IPS-11a (cell line): ENCODE measurements around the gene MYH9.
"Not testable (repeated sequence)": the region's sequence is repeated elsewhere in the genome, so short reads cannot be mapped to it uniquely, and the experiment has no call there.

Experiments used
- H3K4me3 ChIP-seq: one replicate; pipeline ENCODE4 v1.5.1; 2013; ENCODE audit warnings: low read depth, low read length, control low read depth

The MYH9 gene

DNA sequence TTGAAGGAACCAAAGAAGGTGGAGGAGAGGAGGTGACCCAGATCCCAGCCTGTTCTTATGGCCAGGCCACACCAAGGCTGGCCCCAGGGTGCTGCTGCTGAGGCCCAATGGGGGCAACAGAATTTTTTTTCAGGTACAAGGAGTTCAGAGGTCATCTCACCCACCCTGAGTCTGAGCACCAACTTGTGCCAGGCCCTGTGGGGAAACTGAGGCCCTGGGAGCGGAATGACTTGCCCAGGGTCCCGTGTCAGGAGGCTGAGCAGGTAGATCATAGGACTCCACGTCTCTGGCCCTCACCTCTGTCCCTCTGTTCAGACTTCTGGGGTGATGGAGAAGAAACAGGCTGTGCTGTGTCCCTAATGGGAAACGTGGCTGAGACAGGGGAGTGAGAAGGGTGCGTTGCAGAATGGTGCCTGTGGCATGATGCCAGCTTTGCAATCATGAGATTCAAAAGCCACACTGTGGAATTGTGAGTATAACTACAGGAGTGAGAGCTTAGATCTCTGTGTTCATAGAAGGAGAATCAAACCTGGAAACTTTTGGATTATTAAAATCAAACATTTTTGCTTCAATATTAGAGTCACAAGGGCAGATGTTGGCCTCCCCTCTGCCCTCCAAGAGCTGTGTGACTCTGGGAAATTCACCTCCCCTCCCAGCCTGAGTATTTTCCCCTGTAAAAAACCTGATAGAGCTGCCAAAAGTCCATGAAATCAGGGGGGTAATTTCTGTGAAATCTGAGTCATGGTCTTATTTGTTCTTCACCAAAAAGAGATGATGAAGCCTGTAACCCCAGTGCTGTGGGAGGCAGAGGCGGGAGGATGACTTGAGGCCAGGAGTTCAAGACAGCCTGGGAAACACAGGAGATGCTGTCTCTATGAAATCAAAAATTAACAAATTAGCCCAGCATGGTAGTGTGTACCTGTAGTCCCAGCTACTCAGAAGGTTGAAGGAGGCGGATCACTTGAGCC, 134.0 kb downstream of the MYH9 start:
- H3K4me3 ChIP-seq, result no peak overlapping the region

DNA sequence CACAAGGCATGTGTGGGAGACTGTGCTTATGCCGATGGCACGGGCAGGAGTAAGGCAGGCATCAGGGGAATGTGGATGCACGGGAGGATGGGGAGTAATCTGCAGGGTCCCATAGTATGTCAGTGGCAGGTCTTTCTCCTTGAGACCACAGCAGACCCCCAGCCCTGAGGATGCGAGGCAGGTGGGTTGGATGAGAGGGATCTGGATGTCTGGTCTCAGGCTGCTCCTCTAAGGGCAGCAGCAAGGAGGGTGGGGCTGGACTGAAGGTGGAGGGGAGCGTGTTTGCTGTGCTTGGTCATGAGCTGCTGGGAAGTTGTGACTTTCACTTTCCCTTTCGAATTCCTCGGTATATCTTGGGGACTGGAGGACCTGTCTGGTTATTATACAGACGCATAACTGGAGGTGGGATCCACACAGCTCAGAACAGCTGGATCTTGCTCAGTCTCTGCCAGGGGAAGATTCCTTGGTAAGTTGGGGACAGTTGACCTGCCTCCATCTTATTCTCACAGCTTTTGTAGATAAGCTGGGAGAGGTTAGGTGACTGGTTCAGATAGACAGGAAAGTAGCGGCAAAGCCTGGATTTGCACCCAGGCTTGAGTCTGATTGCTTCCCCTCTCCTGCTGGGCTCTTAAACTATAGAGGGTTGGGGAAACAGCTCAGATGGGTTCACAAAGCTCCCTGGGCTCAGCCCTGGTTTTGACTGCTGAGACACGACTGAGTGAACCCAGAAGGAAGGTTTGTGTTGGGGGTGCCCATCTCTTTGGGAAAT, 134.8 kb downstream of the MYH9 start, which contains the start of gene APOL1:
Gene APOL1 (plus strand): TSS at position 380 of the 769 bp plus-strand sequence. CDS start 1,823 bp downstream, outside the sequence.
- no peak within 1 kb of the TSS for H3K4me3 ChIP-seq

DNA sequence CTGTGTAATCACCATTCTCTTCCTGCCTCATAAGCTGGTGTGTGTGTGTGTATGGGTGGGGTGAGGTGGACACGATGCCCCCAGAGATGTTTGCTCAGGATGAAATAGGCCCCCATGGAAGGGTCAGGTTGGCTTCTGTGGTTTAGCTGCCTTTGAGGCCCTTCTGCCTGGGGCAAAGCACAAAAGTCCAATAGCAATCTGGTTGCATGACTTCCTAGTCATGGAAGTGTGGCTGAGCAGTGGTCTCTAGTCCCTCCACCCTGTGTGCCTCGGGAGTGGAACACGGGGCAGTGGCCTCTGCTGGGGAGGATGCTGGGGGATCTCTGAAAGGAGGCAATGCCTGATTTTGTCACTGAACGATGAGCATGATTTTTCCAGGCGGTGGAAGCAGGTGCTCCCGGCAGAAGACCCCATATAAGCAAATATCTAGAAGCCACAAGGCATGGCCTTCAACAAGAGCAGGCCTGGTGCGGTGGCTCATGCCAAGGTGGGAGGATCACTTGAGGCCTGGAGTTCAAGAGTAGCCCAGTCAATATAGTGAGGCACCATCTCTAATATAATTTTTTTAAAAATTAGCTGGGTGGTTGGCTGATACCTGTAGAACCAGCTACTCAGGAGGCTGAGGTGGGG, 135.7 kb downstream of the MYH9 start:
- not testable (repeated sequence) for H3K4me3 ChIP-seq

DNA sequence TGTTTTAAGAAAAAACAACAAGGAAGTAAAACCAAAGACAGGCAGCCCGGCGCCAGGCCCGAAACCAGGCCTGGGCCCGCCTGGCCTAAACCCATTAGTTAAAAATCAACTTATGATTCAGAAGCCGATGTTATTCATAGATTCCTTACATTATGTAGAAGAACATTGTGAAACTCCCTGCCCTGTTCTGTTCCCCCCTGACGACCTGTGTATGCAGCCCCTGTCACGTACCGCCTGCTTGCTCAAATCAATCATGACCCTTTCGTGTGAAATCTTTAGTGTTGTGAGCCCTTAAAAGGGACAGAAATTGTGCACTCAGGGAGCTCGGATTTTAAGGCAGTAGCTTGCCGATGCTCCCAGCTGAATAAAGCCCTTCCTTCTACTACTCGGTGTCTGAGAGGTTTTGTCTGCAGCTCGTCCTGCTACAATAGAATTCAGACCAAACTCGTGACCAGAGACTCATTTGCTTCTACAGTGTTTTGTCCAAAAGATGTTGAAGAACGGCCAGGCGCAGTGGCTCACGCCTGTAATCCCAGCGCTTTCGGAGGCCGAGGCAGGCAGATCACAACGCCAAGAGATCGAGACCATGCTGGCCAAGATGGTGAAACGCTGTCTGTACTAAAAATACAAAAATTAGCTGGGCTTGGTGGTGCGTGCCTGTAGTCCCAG, 137.3 kb downstream of the MYH9 start:
- H3K4me3 ChIP-seq, result not testable (repeated sequence)

DNA sequence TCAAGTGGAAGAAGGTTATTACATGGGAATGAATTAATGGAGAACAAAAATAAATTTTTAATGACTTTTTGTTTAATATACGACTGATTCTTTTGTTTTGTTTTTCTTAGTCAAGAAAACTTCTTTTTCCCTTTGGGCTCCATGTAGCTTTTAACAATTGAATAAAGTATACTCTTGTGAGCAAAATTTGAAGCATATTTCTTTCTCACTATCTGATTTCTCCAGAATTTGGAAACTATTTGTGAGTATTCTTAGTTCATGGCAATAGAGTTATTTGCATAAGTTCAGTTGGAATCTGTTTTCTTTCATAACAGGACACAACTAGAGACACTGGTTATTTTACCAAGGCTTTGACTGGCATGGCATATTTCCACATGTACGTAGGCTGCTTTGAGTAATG, 138.6 kb downstream of the MYH9 start:
- no peak overlapping the region for H3K4me3 ChIP-seq

DNA sequence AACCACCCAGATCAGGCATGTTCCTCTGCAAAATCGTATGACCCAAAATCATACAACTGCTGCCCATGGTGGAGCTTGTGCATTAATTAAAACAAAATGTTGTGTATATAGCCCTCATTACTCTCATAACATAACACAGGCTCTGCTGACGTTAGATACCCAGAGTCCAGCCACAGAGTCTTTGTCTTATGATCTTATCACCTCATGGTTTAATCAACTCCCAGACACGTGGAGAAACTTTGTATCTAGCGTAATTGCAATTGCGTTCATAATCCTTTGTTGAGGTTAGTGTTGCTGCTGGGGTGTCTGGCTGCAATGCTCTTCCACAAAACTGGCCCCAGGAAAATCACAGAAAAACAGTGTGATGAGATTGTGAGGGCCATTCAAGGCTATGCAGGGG, 139.8 kb downstream of the MYH9 start:
- H3K4me3 ChIP-seq, result no peak overlapping the region

DNA sequence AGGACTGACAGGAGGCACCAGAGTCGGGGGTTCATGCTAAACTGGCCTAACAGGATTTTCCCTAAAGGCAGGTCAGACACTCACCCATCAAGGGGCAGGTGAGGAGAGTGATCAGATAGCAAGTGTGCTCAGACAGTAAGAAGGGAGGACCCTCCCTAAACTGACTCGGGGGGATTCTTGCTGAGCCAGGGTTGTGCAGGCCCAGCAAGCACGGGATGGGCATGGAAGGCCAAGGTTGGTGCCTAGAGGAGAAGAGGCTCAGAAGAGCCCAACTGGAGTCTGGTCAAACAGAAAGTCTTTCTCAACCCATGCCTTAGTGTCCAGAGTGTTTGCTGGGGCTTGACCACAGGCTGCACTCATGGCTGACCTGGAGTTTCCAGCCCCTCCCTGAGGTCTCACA, 141.0 kb downstream of the MYH9 start:
- no peak overlapping the region for H3K4me3 ChIP-seq

DNA sequence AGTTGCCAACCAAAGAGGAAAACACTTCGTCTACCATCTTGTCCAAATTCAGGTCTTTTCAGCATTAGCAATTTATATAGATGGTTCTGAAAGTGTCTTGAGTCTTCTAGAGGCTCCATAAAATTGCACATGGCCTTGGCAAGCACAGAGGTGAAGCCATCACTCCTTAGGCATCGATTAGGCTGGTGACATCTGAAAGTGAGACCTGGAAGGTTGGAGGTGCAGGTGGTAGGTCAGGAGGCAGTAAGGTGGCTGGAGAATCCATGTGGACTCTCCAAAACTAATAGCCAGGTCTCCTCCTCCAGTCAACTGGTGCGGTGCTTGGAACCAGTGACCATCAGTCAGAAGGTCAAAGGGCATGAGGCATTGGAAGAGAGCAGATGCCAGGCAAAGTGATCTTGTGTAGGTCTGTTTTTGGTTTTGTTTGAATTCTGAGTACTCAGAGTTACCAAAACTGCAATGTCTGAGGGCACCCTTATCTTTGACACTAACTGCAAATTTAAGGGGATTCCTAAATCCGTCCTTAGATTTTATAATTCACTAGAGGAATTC, 141.9 kb downstream of the MYH9 start:
- no peak overlapping the region for H3K4me3 ChIP-seq

DNA sequence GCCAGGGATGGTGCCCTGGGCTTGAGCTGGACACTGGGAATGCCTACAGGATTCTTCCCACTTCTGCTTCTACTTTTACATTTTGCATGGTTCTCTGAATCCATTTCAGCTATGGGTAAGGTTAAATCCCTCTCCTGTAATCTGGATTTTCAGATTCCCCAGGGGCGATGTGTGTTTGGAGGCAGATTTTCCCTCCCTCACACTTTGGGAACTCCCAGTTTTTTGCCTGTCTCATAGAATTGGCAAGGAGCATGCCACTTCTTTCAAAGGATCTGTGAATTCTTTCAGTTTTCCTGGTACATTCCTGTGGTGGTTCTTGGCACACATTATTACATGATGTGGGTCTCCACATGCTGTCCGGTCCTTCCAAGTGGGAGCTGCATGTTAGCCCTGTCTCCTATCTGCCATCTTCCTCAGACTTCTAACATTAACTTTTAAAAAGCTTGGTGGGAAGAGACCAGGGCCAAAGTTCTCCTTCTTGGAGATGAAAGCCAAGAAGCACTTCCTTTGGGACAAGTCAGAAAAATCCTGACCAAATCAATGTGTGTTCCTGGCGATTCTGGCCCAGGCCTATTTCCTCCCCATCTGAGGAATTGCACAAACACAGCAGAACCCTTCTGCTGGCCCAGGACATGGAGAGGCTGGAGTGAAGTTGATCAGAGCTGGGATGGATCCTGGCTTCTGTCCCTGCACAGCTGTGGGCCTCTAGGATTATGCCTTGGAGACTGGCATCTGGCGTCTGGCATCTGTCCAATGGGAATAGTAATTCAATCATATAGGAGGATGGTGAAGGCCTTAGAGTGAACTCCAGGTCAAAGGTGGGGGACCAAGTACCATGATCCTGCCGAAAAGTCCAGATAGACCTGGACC, 143.0 kb downstream of the MYH9 start:
- no peak overlapping the region for H3K4me3 ChIP-seq

DNA sequence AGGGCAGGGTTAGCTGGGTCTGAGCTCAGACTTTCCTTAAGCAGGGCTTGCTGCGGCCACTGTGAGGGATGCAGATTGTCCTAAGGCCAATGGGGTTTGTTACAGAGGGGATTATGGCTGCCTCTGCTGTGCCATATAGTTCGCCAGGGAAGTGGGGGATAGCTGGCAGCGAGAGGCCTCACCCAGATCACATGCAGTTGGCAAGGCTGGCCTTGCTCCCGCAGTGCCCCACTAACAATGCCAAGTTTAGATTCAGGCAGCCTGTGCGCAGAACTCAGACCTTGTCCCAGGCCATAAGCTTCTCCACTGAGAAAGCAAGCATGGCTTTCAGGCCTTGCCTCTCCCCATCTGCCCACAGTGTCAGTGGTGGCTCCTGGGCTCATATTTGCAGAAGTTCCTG, 143.8 kb downstream of the MYH9 start:
- no peak overlapping the region for H3K4me3 ChIP-seq

DNA sequence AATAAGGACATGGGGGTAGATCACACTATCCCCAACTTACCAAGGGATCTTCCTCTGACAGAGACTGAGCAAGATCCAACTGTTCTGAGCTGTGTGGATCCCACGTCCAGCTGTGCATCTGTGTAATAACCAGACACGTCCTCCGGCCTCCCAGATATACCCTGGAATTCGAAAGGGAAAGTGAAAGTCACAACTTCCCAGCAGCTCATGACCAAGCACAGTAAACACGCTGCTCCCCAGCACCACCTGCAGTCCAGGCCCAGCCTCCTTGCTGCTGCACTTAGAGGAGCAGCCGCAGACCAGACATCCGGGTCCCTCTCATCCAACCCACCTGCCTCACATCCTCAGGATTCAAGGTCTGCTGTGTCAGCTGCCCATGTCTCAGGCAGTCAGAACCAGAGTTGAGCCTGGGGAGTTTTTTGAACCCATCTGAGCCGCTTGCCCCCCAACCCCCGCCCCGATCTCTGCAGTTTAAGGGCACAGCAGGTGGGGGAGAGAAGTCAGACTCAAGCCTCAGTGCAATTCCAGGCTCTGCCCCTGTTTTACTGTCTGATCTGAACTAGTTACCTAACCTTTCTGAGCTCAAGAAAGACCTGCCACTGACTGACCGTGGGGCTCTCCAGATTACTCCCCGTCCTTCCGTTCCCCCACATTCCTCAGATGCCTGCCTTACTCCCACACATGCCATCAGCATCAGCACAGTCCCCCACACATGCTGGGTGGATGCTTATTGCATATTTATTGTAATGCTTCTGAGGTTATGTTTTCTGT, 148.2 kb downstream of the MYH9 start, which contains the start of gene APOL2:
Gene APOL2 (minus strand): TSS at position 127 of the 771 bp plus-strand sequence. CDS start 6,365 bp downstream, outside the sequence.
- peak within 1 kb of the TSS; percentile 61 for H3K4me3 ChIP-seq

DNA sequence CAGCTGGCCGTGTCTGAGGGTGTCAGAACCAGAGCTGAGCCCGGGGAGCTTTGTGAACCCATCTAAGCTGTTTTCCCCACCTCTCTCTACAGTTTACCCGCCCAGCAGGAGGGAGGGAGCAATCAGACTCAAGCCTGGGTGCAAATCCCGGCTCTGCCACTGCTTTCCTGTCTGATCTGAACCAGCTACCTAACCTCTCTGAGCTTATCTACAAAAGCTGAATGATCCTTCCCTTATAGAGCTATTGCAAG, 148.7 kb downstream of the MYH9 start:
- peak overlapping the region; percentile 61 for H3K4me3 ChIP-seq

DNA sequence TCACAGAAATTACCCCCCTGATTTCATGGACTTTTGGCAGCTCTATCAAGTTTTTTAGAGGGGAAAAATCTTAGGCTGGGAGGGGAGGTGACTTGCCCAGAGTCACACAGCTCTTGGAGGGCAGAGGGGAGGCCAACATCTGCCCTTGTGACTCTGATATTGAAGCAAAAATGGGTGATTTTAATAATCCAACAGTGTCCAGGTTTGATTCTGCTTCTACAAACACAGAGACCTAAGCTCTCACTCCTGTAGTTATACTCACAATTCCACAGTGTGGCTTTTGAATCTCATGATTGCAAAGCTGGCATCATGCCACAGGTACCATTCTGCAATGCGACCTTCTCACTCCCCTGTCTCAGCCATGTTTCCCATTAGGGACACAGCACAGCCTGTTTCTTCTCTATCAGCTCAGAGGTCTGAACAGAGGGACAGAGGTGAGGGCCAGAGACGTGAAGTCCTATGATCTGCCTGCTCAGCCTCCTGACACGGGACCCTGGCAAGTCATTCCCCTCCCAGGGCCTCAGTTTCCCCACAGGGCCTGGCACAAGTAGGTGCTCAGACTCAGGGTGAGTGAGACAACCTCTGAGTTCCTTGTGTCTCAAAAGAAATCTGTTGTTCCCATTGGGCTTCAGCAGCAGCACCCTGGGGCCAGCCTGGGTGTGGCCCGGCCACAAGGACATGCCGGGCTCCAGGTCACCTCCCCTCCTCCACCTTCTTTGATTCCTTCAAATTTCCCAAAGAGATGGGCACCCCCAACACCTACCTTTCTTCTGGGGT, 149.2 kb downstream of the MYH9 start:
- peak overlapping the region; percentile 61 for H3K4me3 ChIP-seq

DNA sequence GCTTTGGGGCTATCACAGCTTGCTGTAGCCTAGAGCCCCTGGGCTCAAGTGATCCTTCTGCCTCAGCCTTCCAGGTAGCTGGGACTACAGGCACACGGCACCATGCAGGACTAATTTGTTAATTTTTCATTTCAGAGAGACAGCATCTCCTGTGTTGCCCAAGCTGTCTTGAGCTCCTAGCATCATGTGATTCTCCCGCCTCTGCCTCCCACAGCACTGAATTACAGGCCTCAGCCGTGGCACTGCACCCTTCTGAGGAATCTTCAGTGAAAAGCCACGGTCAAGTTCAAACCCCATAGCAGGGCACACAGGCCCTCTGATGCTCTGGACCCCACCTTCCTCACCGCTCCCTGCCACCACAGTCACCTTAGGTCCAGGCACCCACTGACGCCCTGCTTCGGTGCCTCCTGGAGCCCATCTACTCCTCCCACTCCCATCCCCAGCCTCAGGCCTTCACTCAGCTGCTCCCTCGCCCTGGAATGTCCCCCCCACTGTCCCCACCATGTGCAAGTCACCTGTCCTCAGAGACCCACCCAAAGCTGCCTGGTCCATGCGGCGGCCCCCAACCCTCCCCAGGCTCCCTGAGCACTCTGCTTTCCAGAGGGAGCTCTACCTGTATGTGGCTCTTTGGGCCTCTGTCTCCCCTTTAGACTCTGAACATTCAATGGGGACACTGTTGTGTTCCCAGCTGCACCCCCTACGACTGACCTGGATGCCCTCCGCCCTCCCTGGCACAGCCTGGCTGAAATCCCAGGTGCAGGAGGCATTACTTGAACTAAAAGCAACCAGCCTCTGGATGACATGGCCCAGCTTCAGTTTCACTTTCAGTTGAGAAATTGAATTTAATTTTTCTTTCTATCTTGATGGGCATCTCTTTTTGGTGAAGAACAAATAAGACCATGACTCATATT, 150.1 kb downstream of the MYH9 start:
- no peak overlapping the region for H3K4me3 ChIP-seq

DNA sequence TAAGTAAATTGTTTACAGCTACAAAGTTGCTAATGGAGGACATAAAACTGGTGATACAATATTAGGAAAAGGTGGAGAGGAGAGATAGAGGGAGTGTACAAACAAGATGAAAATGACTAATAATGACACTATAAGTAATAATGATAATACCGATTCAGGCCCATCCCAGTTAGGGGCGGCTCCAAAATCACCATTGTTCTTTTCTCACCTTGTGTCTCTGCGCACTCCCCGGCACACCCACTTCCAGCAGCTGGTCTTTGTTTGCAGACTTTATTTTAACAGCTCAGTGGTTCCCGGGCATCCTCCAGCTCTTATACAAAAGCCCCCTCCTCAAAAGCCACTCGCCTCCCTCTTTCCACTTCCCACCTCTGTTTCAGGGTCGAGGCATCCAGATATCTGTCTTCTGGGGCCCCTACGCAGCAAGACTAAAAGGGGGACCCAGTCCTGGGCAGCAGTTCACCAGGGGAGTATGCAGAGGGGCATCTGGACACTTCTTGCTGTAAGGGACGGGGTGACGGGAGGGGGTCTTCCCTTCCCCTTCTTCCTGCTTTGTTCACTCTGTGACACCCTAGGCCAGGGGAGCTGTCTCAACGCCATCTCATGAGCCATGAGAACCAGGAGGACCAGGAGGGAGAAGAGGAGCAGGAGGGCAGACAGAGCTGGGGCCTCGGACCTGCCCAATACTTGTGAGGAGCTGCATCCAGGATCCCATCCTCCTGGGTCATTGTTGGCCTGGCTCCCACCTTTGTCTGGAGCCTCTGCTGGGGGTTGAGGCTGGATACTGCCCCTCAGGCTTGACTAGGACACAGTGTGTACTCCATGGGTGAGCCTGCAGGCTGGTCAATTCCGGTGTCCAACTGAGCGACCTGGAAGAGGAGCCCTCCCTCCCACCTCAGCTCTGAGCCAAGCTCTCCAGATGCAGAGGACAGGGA, 151.1 kb downstream of the MYH9 start:
- H3K4me3 ChIP-seq, result no peak overlapping the region

DNA sequence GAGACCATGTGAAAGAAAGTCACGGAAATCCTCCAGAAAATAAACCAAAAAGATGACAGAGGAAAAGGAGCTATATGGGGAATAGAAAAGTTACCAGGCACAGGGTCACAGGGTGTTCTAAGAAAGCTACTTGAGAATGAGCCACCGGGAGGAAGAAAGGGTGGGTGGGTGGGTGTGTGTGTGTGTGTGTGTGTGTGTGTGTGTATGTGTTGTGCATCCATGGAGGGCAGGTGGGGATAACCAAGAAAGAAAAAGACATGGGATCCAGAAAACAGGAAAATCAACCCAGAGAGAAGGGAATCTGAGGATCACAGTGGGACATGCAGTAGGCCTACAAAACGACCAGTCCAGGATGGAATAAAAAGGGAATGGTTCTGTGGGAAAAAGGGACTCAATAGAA, 152.2 kb downstream of the MYH9 start:
- no peak overlapping the region for H3K4me3 ChIP-seq
